GM18498 (cell line): ENCODE results near the gene AKAP6.

Experiments
- ATAC-seq: cut with Tn5 transposase; IDR thresholded peaks from one replicate; pipeline ENCODE4 v1.9.1; 2021; ENCODE audit warnings: mild to moderate bottlenecking, moderate library complexity; ENCODE audit not compliant: unreplicated experiment

The AKAP6 gene

DNA sequence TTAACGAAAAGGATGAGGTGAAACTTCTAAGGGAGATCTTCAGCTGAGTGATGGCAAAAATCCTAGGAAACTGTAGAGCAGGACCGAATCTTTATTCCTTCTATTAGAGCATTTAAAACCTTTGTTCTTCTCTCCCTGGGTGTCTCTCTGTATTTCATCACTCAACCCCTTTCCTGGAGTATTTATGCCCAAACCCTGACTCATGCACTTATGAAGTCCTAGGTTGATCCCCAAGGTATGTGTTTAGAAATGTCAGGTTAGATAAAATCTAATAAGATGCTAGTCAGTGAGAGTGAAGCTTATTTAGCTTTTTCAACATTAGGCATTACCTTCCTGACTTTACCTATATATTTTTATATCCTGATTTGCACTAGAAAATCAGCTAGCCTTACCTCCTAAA lies 369.7 kb downstream of the AKAP6 start:
- ATAC-seq = no peak

- ATAC-seq = no peak
Observed at GRCh38 chr14:32701475-32701874, 372.4 kb downstream of the AKAP6 start.

DNA sequence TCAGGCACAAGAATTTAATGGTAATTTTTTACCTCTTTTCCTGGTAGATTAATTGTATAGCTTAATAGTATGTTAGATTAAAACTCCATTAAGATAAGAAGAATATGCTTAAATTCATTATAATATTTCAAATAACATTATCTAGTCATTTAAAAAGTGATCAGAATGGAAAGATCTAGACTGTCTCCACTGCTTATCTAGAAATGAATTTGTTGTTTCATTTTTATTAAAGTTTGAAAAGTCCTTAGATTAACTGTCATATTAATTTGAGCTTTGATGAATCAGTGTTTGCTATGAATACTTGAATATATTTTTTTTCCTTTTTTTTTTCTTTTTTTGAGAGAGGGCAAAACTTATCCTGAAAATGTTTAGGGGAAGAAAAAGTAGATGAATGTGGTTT lies 373.0 kb downstream of the AKAP6 start:
- no peak for ATAC-seq

GRCh38 chr14:32702562-32702961 lies 373.5 kb downstream of the AKAP6 start:
- ATAC-seq = peak; percentile 85

DNA sequence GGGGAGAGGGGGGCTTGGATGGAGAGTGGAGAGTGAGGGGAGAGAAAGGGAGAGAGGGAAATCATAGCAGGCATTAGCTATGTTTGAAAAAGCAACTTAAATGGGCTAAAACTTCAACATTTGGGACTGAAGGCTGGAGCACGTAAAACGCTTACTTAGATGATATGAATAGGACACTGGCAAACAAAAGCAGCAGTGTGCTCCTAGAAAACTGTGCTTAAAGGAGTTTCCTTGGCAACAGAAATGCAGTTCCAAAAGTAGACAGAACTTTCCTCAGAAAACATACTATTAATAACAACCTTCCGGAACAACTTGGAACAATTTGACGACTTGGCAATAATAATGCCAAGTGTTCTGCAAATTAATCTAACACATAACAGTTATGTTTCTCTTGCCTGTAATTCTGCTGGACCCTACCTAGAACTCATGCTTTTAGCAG lies 374.1 kb downstream of the AKAP6 start:
- ATAC-seq = no peak

- ATAC-seq = no peak
Observed at GRCh38 chr14:32706721-32707519, 377.8 kb downstream of the AKAP6 start.

- ATAC-seq = no peak
Observed at GRCh38 chr14:32707742-32708500, 378.8 kb downstream of the AKAP6 start.

GRCh38 chr14:32709027-32709426 lies 379.9 kb downstream of the AKAP6 start:
- ATAC-seq = no peak

DNA sequence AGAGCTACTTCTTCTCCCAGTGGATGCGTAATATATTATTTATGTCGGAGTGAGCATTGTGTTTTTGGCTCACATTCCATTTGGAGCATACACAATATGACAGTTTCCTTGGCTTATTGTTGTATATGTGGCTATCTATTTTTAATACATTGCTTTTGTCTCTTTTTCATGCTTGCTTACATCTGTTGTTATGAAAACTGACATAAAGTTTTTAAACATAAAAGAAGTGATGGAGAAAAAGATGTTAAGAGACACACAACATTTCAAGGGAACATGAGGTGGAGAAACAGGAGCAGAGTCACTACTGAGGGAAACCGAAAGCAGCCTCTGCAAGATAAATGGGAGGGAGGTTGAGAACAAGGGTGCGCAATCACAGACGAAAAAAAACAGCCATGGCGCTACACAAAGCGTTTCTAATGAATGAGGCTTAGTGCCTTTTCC lies 381.2 kb downstream of the AKAP6 start:
- no peak for ATAC-seq

- no peak for ATAC-seq
Observed at GRCh38 chr14:32710731-32711680, 381.9 kb downstream of the AKAP6 start.

GRCh38 chr14:32713856-32714255 lies 384.8 kb downstream of the AKAP6 start:
- no peak for ATAC-seq

GRCh38 chr14:32719601-32720000 lies 390.5 kb downstream of the AKAP6 start:
- ATAC-seq = no peak

DNA sequence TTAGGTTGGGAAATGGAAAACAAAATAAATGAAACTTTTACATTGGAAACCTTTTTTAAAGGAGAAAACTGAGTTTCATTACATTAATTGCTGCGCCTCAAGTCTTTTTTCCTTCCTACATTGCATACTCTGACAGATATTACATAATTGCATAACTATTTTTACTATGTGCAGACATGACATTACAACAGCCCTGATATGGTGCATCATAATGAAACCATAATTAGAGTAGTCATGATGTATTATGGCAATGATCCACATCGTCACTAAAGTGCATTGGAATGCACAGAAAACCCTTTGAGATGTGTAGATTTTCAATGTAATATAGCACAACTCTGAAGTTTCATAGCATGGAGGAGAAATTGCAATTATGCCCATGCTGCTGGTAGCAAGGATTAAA lies 391.8 kb downstream of the AKAP6 start:
- no peak for ATAC-seq

DNA sequence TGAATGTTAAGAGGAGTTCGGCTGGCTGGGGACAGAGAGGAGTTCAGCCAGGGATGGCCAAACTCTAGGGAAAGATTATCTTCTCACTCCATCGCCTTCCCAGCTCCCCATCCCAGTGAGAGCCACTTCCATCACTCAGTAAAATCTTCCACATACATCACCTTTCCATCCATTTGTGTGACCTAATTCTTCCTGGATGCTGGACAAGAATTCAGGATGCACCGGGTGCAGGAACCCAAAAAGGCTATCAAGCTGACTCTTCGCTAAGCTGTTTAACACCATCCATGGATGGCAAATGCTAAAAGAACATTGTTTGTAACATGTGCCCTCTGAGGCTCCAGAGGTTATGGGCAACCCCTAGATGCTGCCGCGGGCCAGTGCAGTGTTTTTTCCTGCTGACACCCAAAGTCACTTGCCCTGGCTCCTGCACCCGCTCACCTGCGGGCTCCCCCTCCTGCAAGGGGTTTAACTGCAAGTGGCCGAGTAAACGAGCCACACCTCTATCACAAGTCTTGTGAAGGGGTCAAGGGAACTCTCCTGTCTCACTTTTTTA lies 393.6 kb downstream of the AKAP6 start:
- ATAC-seq = no peak

- ATAC-seq = no peak
Observed at GRCh38 chr14:32724867-32725471, 395.9 kb downstream of the AKAP6 start.

DNA sequence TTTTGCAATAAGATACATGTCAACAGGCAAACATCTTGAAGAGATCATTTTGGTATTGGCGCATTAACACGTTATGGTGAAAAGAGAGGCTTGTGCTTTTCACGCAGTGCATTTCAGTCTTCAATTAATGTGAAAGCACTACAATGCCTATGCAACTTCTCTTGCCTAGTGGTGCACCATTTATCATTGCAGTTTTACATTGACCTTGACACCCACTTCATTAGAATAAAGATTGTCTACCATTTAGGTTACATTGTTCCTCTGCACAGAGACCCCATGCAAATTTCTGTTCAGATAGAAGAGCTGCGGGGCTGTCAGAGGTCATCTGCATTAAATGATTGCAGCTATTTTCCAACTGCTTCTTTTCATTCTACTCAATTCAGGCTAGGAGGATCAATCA lies 397.4 kb downstream of the AKAP6 start:
- no peak for ATAC-seq

GRCh38 chr14:32727832-32728231 lies 398.7 kb downstream of the AKAP6 start:
- ATAC-seq = no peak

DNA sequence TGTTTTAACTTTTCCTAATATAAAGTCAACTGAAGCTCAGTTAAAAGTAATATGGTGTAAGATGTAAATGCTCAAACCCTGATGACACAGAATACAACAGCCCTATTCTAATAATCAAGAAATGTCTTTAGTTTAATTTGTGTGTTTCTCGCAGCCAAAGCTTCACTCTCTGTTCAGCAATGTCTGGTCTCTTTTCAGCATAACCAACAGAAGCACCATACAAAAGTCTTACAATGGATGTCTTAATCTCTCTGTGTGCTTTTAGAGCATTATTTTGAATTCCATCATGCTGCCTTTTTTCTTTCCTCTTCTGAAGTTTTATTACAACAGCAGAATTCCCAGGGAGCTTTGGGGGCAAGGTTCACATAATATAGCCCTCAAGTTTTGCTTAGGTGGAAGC lies 399.4 kb downstream of the AKAP6 start:
- ATAC-seq = no peak

- no peak for ATAC-seq
Observed at GRCh38 chr14:32728976-32729375, 399.9 kb downstream of the AKAP6 start.

GRCh38 chr14:32731249-32731648 lies 402.2 kb downstream of the AKAP6 start:
- no peak for ATAC-seq
